Left cardiac atrium (tissue), 4 donors: ENCODE results near the gene MAP3K6. TPM values are rescaled to one million over a fixed set of nuclear protein-coding genes. Genes with fewer than 3 reads are reported as not detected.
A peak's percentile ranks its signal among the peaks of the same experiment; 100 is the strongest.

Experiments used
- ATAC-seq, 2 donors: fragments of 200-7000 bp; cut with Tn5 transposase; one replicate each; pipeline ENCODE4 v1.9.1; 2020; ENCODE audit warnings: mild to moderate bottlenecking in 2 of 2, moderate library complexity in 2 of 2
- DNase-seq: peaks from one replicate; pipeline ENCODE4 v3.0.0-alpha.2; 2020
- intact Hi-C, 2 donors: fragments of 100-400 bp; cut with DNase I; formaldehyde crosslinking; loops; one replicate each; pipeline versions ENCODE4 v1.14.1 to v1.15.1; 2022 to 2023
- total RNA-seq, 2 donors: library from RNA; stranded (reverse); fragmentation: NEBNext Ultra II Directional; extraction: Animal tissue kit (Norgen Biotek cat#: 25700); gene quantifications; one replicate each; pipeline ENCODE4 v1.2.1, GENCODE V29; 2021
- donor health status: DM: no; HTN: yes; CAD: no.
- donor health status: DM: no; HTN: yes; CAD: no; lungs with severe emphysema.
- donor health status: DM: yes; HTN: yes; CAD: no.
- donor health status: Dilated cardiomyopathy.

Gene MAP3K6
- total RNA-seq, 2 donors from 2014 or later, result 51.5 to 64.2 TPM

DNA sequence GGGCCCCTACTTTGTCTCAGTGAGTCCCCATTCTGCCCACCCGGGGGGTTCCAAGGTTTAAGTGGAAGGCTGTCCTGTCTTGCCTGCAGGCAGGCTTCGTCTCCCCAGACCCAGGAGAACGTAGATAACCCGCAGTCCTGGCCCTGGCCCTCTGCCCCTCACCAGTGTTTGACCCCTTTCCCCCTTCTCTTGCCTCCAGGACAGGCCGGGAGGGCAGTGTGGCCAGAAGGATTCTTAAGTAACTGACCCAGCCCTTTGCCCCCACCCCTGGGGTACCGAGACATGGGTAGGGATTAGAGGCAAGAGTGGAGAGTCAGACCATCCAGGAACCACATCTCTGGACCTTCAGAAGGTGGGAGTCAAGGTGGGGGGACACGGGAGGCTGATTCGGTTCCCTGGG lies 36.0 kb downstream of the MAP3K6 start:
- intact Hi-C loops, result no loop called here
- ATAC-seq (no peak), DNase-seq (no peak)

DNA sequence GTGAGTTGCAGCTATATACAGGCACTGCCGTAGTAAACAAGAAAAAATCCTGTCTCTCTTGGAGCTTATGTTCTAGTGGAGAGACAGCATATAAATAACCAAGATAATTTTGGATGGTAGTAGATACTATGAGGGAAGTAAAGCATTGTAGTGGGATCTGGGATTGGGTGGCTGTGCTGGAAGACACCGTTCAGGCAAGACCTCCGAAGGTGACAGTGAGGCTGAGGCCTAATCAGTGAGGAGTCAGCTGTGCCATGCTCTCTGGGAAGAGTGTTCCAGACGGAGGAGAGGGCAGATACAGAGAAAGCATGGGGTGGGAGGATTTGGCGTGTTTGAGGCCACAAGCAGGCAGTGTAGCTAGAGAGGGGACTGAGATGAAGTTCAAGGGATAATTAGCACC lies 38.8 kb downstream of the MAP3K6 start:
- ATAC-seq (no peak), DNase-seq (no peak)
- intact Hi-C loops, result no loop called here

DNA sequence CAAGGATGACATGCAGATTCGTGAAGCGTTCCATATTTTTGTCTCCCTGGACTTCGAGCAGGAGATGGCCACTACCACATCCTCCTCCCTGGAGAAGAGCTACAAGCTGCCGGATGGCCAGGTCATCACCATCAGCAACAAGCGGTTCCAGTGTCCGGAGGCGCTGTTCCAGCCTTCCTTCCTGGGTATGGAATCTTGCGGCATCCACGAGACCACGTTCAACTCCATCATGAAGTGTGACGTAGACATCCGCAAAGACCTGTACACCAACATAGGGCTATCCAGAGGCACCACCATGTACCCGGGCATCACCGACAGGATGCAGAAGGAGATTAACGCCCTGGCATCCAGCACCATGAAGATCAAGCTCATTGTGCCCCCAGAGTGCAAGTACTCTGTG lies 41.5 kb downstream of the MAP3K6 start:
- DNase-seq (no peak), ATAC-seq (no peak)
- intact Hi-C loops, result no loop called here

DNA sequence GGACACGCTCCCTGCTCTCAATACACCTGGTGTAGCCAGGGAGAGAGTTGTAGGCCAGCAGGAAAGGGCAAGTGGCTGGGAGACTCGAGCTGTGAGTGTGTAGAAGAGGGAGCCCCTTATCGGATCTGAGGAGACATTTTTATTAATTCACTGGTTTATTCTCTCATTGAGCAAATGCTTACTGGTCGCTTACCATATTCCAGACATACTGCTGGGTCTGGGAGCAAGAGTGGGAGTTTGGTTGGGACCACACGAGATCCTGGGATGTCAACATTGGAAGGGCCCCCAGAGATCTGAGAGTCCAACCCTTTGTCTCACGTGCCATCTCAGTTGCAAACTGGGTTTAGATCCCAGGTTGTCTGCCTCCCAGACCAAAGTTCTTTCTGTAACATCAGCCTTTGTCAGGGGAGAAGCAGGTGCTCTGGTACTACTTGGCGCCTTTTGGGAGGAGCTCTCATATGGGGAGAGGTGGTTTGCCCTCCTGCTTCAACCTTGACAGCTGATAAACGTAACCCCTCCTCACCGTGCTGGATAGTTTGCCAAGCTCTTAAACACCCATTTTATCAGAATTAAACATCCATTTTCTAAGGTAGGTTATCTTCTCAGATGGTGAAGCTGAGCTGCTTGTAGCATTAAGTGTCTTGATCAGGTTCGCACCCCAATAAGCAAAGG lies 44.1 kb downstream of the MAP3K6 start:
- intact Hi-C loops, result no loop called here
- DNase-seq, result no peak
- ATAC-seq, result no peak

DNA sequence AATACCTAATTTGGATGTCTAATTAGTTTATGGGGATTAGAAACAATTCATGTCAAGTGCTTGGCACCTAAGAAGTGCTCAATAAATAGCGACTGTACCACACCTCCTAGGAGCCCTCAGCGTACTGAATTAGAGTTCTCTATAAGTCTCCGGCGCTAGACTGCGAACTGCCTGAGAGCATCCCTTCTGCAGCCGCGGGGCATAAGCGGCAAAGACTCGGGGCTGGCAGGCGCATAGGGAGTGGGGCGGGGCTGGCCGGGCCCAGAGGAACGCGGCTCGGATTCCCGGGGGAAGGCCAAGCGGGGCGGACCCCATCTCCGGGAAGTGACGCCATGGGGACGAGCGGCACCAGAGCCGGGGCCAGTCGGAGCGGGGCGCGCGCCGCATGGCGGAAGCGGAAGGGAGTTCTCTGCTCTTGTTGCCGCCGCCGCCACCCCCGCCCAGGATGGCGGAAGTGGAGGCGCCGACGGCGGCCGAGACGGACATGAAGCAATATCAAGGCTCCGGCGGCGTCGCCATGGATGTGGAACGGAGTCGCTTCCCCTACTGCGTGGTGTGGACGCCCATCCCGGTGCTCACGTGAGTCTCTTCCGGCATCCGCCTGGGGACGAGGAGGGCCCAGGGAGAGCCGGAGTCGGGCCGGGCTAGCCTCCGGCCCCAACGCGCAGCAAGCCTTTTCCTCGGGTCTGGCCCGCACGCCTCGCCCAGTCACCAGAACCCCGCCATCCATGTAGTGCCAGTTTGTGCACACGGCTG lies 44.8 kb downstream of the MAP3K6 start, which contains the start of gene TMEM222:
Gene TMEM222 (plus strand): TSS at position 351 of the 756 bp plus-strand sequence. CDS start 35 bp downstream, at position 386.
- peak; percentile 98 for DNase-seq
- intact Hi-C loops, result no loop called here
- peak; percentile 98 to 99 for ATAC-seq

DNA sequence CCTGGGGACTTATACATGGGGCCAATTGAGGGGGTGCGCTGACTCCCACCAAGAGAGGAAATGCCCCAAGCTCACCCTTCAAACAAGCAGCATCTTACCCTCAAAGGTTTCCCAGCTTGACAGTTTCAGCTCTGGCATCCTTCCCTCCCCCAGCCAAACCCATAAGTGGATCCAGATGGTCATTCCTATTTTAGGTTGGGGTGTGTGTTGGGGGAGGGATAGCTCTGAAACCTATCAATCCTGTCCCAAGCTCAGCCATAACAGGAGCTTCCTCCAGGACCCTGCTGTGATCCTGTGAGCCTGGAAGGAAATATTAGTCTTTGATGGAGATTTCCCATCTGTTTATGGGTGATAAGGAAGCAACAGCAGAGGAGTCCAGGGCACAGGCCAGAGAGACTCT lies 48.2 kb downstream of the MAP3K6 start:
- ATAC-seq, result no peak
- intact Hi-C loops, result no loop called here
- no peak for DNase-seq

DNA sequence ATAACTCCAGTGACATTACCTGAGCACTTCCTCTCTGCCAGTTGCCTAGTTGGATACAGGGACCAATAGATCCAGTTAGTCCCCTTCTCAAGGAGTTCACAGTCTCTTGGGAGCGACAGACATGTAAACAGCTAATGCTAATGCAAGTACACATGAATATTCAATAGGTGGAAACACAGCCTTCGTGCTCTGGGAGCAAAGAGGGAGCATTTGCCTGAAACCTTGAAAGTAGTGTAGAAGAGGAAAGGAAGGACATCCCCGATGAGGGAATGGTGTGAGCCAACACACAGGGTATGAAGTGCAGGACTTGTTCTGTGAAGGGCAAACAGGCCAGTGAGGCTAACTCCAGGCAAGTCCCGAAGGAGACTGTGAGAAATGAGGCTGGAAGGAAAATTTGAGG lies 48.6 kb downstream of the MAP3K6 start:
- intact Hi-C loops, result no loop called here
- ATAC-seq (no peak), DNase-seq (no peak)

DNA sequence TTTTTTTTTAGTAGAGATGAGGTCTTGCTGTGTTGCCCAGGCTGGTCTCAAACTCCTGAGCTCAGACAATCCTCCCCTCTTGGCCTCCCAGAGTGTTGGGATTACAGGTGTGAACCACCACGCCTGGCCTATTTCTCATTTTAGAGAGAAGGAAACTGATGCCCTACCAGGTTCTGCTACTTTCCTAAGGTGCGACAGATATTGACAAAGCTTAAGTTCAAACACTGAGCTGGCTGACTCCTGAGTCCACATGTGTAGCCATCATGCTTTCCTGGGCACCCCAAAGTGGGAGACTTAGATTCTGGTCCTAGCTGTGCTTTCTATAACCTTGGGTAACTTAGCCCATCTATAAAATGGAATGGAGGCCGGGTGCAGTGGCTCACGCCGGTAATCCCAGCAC lies 49.9 kb downstream of the MAP3K6 start:
- no peak for DNase-seq
- ATAC-seq, result no peak
- intact Hi-C loops, result no loop called here

DNA sequence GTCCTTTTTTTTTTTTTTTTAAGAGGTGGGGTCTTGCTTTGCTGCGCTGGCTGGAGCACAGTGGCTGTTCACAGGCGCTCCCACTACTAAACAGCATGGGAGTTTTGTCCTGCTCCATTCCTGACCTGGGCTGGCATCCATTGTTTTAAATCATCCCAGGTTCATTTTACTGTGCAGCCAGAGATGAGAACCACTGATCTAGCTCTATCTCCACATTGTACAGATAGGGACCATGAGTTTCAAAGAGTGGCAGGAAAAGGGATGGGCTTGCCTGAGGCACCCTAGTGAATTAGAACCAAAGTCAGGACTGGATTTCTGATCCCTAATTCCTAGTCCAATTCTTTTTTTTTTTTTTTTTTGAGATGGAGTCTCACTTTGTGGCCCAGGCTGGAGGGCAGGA lies 52.0 kb downstream of the MAP3K6 start:
- ATAC-seq (no peak), DNase-seq (no peak)
- intact Hi-C loops, result no loop called here

DNA sequence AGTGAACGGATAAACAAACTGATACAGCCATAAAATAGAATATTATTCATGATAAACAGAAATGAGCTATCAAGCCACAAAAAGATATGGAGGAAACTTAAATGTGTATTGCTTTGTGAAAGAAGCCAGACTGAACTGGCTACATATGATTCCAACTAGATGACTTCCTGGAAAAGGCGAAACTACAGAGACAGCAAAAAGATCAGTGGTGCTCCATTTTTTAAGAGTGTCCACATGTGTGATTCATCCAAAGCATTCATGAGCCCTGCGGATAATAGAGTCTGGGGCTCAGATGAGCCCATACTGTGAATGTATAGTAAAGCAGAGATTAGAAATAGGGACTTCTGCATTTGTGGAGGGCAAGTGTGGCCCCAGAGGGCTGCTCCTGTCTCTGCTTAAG lies 52.6 kb downstream of the MAP3K6 start:
- ATAC-seq, result no peak
- intact Hi-C loops, result no loop called here
- DNase-seq, result no peak

DNA sequence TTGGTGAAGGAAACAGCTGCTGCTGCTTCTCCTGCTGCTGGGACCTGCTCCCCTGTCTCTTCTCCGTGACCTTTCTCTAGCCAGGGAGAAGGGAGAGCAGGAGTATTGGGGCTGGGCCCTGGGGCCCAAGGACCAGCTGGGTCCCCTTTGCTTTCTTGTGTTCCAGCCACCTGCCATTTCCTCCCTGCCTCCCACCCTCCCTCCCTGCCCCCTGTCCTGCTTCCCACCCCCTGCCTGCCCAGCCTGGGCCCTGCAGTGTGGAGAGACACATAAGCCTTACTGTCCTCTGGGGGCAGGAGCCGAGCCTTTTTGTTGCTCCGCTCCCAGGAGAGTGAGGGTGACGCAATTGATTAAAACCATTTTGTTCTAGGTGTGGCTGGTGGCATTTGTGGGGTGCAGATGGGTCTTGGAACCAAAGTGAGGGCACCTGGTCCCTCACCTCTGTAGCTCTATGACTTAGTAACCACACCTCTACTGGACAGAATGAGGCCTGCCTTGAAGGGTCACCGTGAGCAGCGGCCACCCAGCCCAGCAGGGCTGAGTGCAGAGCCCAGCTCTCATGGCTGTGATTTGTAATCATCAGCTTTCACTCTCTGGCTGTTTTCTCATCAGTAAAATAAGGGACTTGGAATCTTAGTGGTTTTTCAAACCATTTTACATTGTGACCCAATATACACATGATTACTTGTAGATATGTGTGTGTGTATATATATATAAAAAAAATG lies 58.7 kb downstream of the MAP3K6 start:
- no peak for ATAC-seq
- intact Hi-C loops, result loop anchor here in 1 of 2 donors (5.0 kb wide), 1 partner anchor 304 kb away; no protein-coding TSS in a partner anchor
- DNase-seq, result no peak

DNA sequence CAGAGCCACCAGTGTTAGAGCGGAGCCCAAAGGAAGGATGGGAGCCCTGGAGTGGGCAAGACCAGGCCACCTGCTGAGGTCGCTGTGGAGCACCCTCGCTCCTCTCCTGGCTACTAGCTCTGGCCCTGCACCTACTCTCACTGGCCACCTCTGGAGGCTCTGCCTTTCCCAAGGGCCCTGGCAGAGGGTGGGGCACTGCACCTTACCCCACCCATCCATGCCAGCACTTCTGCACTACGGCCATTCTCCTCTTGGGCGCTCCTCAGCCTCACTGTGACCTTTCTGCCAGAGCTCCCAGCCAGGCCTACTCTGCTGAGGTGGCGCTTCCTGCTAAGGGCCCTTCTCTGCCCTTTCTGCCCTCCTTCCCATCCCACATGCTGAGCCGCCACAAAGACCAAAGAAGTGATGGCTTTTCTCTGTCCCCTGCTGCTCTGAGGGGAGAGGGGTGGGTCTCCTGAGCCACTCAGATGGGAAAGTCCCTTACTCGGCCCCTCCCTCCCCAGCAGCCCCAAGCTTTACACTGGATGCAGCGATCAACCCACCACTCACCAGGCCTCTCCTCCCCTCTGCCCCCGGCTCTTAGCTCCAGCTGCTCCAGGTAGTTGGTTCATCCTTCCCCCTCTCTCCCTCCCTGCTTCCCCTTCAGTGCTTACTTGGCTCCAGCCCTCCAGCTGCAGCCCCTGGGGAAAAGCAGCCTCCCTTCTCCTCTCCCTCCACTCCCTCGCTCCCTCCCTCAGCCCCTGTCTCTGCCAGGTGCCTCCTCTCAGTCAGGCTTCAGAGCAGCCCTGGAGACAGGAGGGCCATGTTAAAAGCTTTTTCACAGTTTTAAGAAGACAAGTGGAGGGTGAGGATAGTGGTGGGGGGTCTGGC lies 59.6 kb downstream of the MAP3K6 start:
- no peak for DNase-seq
- ATAC-seq, result peak in 1 of 2 donors; percentile 27
- intact Hi-C loops, result loop anchor here in 1 of 2 donors (5.0 kb wide), 1 partner anchor 305 kb away; no protein-coding TSS in a partner anchor

DNA sequence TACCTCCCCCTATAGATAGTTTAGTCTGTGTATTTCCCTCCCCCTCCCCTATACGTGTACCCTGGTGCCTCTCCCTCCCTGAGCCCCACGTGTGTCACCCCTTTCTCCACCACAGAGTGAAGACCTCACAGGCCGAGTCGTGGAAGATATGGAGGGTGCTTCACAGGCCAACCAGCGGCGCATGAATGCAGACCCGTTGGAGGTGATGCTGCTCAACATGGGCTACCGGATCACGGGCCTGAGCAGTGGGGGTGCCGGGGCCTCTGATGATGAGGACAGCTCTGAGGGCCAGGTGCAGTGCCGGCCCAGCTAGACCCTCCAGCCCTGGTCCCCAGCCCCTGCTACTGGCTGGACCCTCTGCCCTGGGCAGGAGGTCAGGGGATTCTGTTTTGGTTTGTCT lies 60.7 kb downstream of the MAP3K6 start:
- DNase-seq (no peak), ATAC-seq (no peak)
- intact Hi-C loops, result loop anchor here in 1 of 2 donors (5.0 kb wide), 1 partner anchor 306 kb away; no protein-coding TSS in a partner anchor

Other genes starting within 250 kb of the MAP3K6 start
- gene SLC9A1, start 211.8 kb downstream of the MAP3K6 start, total RNA-seq, result 10 to 100 TPM; 17.4 to 37.3 TPM
- gene WDTC1, start 132.3 kb downstream of the MAP3K6 start, total RNA-seq, result 10 to 100 TPM; 50.6 to 54.2 TPM
- 10 to 100 TPM; 20.7 to 29.2 TPM for gene TMEM222, start 44.8 kb downstream of the MAP3K6 start, total RNA-seq
- 1 to 10 TPM in 1 of 2 donors, under 1 TPM in 1; 0.81 to 2.4 TPM for gene SYTL1, start 24.9 kb downstream of the MAP3K6 start, total RNA-seq
- gene FCN3, start 7.9 kb upstream of the MAP3K6 start, total RNA-seq, result 10 to 100 TPM; 14.2 to 24.5 TPM
- gene CD164L2, start 16.4 kb upstream of the MAP3K6 start, total RNA-seq, result not detected
- gene GPR3, start 25.7 kb upstream of the MAP3K6 start, total RNA-seq, result 10 to 100 TPM in 1 of 2 donors, 1 to 10 TPM in 1; 1.7 to 12.4 TPM
- gene WASF2, start 123.2 kb upstream of the MAP3K6 start, total RNA-seq, result 10 to 100 TPM; 71.8 to 77.4 TPM
- gene AHDC1, start 237.2 kb upstream of the MAP3K6 start, total RNA-seq, result 10 to 100 TPM; 37.6 to 39.1 TPM